Measurements from ENCODE around the gene MEIG1.
"Not testable (repeated sequence)": the region's sequence is repeated elsewhere in the genome, so short reads cannot be mapped to it uniquely, and the experiment has no call there.

MEIG1 gene

GRCh38 chr10:14954934-14955333 is 4.3 kb upstream of the MEIG1 start:
- no peak for DNase-seq (ENCODE audit: low spot score)

DNA sequence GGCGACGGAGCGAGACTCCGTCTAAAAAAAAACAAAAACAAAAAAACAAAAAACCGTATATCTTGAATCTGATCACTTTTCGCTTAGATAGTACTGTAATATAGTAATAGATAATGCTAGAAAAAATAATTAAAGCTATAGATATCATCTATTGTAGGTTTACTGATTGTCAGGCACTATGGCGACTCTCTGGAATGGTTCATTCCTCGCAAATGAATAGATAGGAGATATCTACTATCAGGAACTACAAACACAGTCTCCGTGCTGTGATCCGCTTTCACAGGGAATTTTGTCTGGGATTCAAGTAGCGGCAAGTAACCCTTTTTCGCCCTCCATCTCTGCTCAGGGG is 342 bp upstream of the MEIG1 start:
- no peak for DNase-seq (ENCODE audit: low spot score)

- DNase-seq (ENCODE audit: low spot score): no peak
Measured at GRCh38 chr10:14967897-14968296, 8.7 kb downstream of the MEIG1 start.

DNA sequence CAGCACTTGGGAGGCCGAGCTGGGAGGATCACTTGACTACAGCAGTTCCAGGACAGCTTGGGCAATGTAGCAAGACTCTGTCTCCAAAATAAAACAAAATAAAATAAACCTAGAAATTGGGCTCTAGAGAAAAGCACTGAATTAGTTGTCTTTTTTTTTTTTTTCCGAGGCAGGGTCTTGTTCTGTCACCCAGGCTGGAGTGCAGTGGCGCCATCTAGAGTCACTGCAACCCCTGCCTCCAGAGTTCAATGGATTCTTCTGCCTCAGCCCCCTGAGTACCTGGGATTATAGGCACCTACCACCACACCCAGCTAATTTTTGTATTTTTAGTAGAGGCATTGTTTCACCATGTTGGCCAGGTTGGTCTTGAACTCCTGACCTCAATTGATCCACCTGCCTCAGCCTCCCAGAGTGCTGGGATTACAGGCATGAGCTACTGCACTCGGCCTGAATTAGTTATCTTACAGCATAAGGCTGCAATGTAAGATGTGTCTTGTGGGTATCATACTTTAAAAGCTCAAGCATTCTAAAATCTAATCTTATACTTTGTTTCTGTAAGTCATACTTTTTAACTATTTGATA is 12.8 kb downstream of the MEIG1 start:
- peak; percentile 45 for DNase-seq (ENCODE audit: low spot score)

- not testable (repeated sequence) for DNase-seq (ENCODE audit: low spot score)
Measured at GRCh38 chr10:14974153-14974998, 15.2 kb downstream of the MEIG1 start.

- no peak for DNase-seq (ENCODE audit: low spot score)
Measured at GRCh38 chr10:14975672-14976273, 16.6 kb downstream of the MEIG1 start.

- no peak for DNase-seq (ENCODE audit: low spot score)
Measured at GRCh38 chr10:14982744-14983143, 23.6 kb downstream of the MEIG1 start.

GRCh38 chr10:14989552-14989951 is 30.4 kb downstream of the MEIG1 start:
- not testable (repeated sequence) for DNase-seq (ENCODE audit: low spot score)

- DNase-seq (ENCODE audit: low spot score): peak; percentile 60
Measured at GRCh38 chr10:14991035-14991749, 32.0 kb downstream of the MEIG1 start.

GRCh38 chr10:14992336-14992735 is 33.1 kb downstream of the MEIG1 start:
- not testable (repeated sequence) for DNase-seq (ENCODE audit: low spot score)

- not testable (repeated sequence) for DNase-seq (ENCODE audit: low spot score)
Measured at GRCh38 chr10:14993500-14994455, 34.6 kb downstream of the MEIG1 start.

GRCh38 chr10:14995964-14996565 is 36.9 kb downstream of the MEIG1 start:
- no peak for DNase-seq (ENCODE audit: low spot score)

DNA sequence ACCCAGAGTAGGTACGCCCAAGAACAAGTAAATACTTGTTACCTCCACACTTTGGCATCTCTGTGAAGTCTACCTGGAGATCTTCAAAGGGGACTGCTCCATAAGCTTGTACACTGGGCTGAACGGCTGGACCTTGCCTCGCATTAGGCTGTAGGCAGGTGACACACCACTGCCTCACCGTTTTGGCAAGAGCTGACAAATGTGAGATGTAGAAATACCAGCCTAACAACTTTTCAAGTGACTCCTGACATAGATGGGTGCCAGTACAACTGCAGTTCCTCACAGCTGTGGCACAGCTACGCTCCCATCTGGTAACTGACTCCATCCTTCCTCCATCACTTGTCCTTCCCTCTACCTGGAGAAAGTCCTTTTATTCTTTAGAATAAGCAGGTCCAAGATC is 54.3 kb downstream of the MEIG1 start:
- DNase-seq (ENCODE audit: low spot score): not testable (repeated sequence)

- DNase-seq (ENCODE audit: low spot score): no peak
Measured at GRCh38 chr10:15015451-15015850, 56.3 kb downstream of the MEIG1 start.

GRCh38 chr10:15020966-15021365 is 61.8 kb downstream of the MEIG1 start:
- DNase-seq (ENCODE audit: low spot score): not testable (repeated sequence)

Measured in CD4-positive, alpha-beta T cell treated with Interleukin-15 for 4 hours (primary cell).